ENCODE results near the gene SPOCK1. TPM values are rescaled to one million over a fixed set of nuclear protein-coding genes. Genes with fewer than 3 reads are reported as not detected.

The SPOCK1 gene
- total RNA-seq, 1 experiment from 2014 or later: 23.4 TPM

DNA sequence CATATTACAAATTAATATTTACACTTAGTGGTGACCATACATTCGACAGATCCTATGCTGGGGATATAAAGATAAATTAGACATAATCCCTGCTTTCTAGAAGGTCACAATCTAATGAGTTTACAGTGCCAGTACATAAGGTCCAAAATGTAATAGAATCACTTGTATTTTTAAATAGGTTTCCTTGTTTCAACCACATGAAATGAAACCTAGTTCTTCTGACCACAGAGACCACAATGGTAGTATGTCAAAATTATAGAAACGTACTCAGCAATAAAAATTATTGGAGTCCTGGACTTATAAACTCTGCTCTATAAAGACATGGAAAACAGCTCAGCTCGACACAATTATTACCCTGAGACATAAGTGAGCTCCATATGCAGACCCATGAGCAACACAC lies 444.3 kb downstream of the SPOCK1 start:
- DNase-seq (ENCODE audit: low read depth, low spot score): no peak
- in situ Hi-C loops (cut with HindIII; ENCODE audit: low pct_unique_long_range_greater_than_20kb, low sequenced_read_pairs): no loop called here

DNA sequence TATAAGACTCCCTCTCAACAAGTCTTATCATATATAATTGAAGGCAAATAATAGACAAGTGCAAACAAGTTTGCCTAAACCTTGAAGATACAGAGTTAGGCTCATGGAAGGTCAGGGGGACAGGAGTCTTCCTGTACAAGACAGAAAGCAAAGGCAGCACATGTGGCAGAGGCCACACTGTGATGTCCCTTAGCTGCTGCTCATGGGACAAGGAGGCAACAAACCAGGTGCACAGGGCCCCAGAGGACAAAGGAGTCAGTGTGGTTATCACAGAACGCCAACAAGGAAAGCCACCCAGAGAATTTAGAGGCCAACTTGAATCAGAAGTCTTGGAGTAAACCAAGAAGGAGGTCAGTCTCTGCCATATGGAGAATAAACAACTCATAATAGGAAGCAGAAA lies 444.8 kb downstream of the SPOCK1 start:
- DNase-seq (ENCODE audit: low read depth, low spot score): no peak
- in situ Hi-C loops (cut with HindIII; ENCODE audit: low pct_unique_long_range_greater_than_20kb, low sequenced_read_pairs): no loop called here

DNA sequence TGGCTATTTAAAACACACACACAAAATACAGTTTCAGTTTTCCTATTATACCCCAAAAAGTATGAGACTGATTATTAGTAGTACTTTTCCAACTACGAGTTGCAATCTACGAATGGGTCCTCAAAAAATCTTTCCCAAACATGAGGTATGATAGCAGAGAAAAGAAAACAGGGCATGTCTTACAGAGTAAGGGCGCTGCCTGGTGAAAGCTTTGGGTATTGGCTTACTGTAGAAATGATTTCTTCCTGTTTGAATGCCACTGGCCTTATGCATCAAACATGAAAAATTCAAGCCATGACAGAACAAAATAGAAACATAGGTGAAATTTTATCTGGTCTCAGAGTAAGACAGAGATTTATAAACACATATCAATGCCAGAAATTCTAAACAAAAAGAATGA lies 448.0 kb downstream of the SPOCK1 start:
- DNase-seq (ENCODE audit: low read depth, low spot score): no peak
- in situ Hi-C loops (cut with HindIII; ENCODE audit: low pct_unique_long_range_greater_than_20kb, low sequenced_read_pairs): no loop called here

DNA sequence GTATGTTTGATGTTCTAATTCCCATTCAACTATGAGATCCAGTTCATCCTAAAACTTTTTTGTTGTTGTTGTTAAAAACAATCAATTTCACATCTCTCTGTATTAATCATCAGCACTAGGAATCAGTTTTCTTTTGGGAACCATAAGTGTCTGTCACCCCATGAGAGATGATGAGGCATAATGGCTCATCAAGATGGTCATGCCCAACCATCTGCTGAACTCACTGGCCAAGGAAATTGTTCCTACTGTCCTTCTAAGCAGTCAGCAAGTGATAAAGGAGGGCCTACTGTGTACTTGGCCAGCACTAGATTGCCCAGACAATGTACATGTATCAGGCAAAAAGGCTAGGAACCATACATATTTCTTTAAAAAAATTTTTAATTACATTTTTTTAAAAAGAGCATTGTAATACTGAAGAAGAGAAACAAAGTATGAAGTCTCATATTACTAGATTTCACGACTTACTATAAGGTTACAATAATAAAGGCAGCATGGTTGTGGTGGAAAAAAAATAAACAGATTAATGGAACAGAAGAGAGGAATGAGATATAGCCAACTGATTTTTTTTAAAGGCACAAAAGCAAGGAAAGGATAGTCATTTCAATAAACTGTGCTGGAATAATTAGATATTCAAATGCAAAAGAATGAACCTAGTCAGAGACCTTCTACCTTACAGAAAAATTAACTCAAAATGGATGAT lies 458.3 kb downstream of the SPOCK1 start:
- no peak for DNase-seq (ENCODE audit: low read depth, low spot score)
- in situ Hi-C loops (cut with HindIII; ENCODE audit: low pct_unique_long_range_greater_than_20kb, low sequenced_read_pairs): no loop called here

DNA sequence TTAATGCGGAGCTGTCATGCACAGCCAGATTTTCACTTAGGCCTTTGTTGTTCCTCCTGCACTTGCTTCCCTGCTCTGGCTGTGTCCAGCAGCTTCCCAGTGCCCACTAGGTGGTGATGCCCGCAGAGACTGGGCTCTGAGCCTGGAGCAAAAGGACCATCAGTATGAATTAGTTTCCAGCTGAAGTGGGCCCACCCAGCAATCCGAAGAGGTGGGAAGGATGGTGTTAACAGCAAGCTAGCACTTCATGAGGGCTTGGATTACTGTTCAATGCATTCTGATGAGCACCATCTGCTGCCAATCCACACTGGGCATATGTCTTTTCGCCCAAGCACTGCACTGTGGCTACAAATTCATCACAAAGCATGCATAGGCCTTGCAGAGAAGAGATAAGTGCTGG lies 459.1 kb downstream of the SPOCK1 start:
- in situ Hi-C loops (cut with HindIII; ENCODE audit: low pct_unique_long_range_greater_than_20kb, low sequenced_read_pairs): no loop called here
- peak; percentile 3 for DNase-seq (ENCODE audit: low read depth, low spot score)

DNA sequence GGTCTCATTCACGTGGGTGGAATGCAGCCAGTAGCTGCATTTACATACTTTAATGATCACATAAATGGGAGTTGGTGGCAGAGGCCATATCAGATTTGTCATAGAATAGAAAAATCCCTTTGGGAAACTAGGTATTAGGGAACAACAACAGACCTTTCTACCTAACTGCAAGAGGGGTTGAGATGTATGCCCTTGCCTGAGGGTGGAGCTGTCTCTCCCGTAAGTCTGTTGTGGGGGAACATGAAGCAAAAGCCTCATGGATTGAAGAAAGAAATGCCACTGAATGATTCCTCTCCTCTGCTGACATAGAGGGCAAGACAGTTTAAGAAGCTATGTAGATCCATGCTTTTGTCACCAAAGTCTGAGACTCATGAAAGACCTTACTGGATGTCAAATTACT lies 461.3 kb downstream of the SPOCK1 start:
- in situ Hi-C loops (cut with HindIII; ENCODE audit: low pct_unique_long_range_greater_than_20kb, low sequenced_read_pairs): no loop called here
- DNase-seq (ENCODE audit: low read depth, low spot score): peak; percentile 4

DNA sequence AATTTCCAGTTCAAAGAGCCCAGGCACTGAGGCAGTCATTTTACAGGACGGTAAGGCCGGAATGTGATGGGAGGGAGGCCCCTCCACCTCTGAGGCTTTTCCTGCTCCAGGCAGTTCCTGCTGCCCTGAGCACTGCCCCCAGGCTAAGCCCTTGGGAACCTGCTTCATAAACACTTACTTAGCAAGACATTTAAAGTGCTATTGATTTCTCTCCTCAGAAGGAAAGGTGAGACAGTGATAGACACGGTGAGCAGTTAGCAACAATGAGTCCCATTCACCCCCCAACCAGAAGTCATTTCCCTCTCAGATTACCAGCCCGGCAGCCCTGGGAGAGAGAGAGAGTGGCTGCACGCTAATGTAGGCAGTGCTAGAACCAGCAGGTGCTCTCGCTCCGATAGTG lies 462.5 kb downstream of the SPOCK1 start:
- in situ Hi-C loops (cut with HindIII; ENCODE audit: low pct_unique_long_range_greater_than_20kb, low sequenced_read_pairs): no loop called here
- no peak for DNase-seq (ENCODE audit: low read depth, low spot score)

DNA sequence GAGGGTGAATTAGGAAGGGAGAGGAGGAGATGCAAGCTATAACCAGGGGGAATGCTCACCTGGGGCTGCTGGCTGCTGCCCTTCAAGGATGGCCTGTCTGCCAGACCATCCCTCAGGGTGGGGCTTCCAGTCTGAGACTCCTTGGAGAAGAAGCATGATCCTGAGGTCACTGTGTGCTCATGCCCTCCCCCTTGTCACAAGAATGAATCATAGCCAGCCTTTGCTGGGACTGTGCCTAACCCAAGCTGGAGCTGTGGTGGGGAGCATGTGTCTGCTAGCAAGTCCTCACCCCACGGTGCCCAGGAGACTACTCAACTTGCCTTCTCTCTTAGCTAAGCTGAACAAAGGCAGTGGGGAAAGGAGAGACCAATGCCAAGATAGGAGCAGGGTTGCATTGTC lies 463.6 kb downstream of the SPOCK1 start:
- DNase-seq (ENCODE audit: low read depth, low spot score): no peak
- in situ Hi-C loops (cut with HindIII; ENCODE audit: low pct_unique_long_range_greater_than_20kb, low sequenced_read_pairs): no loop called here

DNA sequence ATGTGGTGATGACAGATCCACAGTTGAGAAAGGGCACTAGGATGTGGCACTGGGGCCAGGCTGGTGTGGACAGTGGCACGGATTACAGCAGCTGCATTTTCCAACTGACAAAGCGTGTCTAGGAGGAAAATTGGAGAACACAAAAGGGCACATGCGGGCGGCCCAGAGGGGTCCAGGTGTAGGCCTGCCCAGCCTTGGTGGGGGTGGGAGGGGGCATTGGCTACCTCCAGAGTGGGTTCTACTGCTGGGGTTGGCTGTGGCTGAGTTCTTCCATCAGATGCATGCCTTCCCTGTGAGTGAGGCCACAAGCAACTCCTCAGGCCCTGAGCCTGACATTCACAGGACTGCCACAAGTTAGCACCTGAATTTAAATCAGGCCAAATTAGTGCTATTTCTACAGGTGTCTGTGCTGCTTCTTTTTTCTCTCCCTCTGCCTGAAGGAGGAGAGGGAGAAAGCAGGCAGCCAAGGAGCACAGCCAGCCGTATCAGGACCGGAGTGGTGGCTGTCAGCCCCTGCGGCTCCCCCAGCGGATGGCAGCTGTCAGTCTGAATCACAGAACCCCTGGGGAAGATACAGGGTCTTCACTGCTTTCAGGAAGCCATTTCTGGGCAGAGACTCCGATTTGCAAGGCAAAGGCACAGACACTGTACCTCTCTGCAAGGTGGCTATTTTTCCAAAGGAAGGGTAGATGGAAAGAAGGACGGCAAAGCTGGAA lies 464.2 kb downstream of the SPOCK1 start:
- DNase-seq (ENCODE audit: low read depth, low spot score): no peak
- in situ Hi-C loops (cut with HindIII; ENCODE audit: low pct_unique_long_range_greater_than_20kb, low sequenced_read_pairs): no loop called here

DNA sequence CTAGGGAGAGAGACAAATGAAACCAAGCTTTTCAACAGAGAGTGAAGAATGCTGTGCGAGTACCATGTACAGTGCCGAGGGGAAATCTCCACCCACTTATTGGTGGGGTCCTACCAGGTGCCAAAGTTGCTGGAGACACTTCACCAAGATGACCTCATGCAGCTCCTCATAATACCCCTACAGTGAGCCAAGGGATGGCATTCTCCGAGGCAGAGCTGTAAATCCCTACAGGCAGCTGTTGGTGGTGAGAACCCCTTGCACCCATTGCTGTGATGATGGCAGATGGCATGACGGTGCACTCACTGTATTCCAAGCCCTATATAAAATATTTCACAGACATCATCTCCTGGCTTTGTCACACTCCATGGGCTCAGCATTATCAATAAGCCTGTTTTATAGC lies 464.9 kb downstream of the SPOCK1 start:
- DNase-seq (ENCODE audit: low read depth, low spot score): no peak
- in situ Hi-C loops (cut with HindIII; ENCODE audit: low pct_unique_long_range_greater_than_20kb, low sequenced_read_pairs): no loop called here

DNA sequence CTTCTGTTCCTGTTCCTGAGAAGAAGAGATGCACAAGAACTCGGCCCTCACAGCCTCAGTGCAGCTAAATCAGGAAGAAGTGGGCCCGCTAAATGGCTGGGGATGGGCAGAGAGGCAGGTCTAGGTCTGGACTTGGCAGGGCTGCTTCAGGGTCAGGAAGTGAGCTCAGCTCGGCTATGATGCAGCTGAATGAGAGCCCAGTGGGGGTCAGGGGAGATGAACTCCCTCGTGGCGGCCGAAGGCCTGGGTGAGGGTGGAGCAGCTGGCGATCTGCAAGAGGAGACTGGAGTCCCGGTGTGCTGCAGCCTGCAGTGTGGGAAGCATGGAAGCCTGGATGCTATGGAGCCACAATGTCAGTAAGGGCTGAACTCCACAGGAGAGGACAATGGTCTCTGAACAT lies 466.2 kb downstream of the SPOCK1 start:
- in situ Hi-C loops (cut with HindIII; ENCODE audit: low pct_unique_long_range_greater_than_20kb, low sequenced_read_pairs): no loop called here
- DNase-seq (ENCODE audit: low read depth, low spot score): no peak

DNA sequence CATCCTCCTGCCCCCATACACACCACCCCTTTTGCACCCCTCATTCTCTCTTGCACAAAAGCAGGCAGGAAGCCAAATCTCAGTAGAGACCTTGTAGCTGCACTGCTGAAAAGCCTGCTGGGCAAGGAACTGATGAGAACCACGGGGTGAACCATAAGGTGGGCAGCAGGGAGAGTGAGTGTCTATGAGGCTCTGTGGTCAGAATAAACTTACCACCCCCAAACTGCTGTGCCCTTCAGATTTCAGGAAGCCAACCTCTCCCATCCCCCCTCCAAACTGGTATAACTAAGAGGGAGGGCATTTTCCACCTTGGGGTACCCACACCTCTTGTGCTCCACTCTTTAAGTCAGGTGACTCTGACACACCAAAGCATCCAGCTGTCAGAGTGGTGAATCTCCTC lies 471.4 kb downstream of the SPOCK1 start:
- no peak for DNase-seq (ENCODE audit: low read depth, low spot score)
- in situ Hi-C loops (cut with HindIII; ENCODE audit: low pct_unique_long_range_greater_than_20kb, low sequenced_read_pairs): no loop called here

DNA sequence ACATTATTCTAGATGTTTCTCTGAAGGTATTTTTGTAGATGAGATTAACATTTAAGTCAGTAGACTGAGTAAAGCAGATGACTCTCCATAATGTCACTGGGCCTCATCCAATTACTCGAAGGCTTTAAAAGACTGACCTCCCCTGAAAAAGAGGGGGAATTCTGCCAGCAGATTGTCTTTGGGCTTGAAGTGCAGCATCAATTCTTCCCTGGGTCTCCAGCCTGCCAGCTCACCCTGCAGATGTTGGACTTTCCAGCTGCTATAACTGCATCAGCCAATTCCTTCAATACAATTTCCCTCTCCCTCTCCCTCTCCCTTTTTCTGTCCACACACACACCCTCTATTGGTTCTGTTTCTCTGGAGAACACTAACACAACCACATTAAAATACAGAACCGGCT lies 472.8 kb downstream of the SPOCK1 start:
- in situ Hi-C loops (cut with HindIII; ENCODE audit: low pct_unique_long_range_greater_than_20kb, low sequenced_read_pairs): no loop called here

DNA sequence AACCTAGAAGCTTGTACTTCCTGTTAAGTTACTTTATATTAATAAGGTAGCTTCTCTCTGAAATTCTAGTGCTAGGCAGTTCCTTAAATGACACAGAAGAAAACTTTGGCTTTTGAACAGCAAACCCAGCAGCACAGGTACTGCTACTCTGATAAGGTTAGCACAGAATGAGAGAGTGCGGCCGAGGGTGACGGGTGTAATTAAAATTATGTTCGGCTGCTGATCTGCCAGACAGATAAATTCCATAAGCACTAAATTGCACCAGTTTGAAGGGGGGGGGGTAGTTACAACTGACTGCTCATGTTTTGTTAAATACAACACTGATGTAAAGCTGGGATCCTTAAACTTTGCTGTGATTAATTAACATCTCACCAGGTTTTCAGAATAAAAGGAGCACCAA lies 475.1 kb downstream of the SPOCK1 start:
- in situ Hi-C loops (cut with HindIII; ENCODE audit: low pct_unique_long_range_greater_than_20kb, low sequenced_read_pairs): no loop called here

More for the DNA sequence above, 472.8 kb downstream of the SPOCK1 start:
- no peak for DNase-seq (ENCODE audit: low read depth, low spot score)

DNA sequence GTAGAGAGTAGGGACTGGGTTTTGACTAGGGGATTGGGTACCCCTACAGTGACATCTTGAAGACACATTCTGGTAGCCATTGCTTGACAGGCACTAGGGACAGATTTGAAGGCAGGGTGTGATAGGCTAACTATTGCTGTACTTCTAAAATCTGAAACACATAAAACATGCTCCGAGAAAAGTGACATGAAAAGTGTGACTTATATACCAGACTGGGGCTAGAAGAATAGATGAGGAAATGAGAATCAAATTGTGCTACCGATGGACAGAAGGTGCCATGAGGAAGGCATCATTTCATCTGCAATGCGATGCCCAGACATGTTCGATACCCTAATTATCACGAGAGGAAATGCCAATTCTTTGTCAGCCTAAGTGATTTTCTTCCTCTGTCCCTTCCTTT lies 475.8 kb downstream of the SPOCK1 start:
- in situ Hi-C loops (cut with HindIII; ENCODE audit: low pct_unique_long_range_greater_than_20kb, low sequenced_read_pairs): no loop called here
- no peak for DNase-seq (ENCODE audit: low read depth, low spot score)

More for the DNA sequence above, 475.1 kb downstream of the SPOCK1 start:
- DNase-seq (ENCODE audit: low read depth, low spot score): no peak

DNA sequence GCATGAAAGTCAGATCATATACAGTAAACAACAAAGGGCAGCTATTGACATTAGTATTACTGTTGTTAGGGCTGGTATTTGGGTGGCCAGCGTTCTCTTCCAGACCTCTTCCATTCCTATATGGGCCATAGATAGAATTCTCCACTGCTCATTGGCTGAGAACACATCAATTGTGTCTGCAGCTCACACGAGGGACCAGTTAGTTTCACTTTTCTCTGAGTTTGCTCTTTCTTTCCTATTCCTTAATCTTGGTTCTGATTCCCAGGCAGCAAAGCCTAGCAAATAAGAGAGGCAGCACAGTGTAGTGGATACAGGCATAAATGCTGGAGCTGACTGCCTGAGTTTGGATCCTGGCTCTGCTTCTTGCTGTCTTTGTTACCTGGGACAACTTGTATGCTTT lies 476.4 kb downstream of the SPOCK1 start:
- no peak for DNase-seq (ENCODE audit: low read depth, low spot score)
- in situ Hi-C loops (cut with HindIII; ENCODE audit: low pct_unique_long_range_greater_than_20kb, low sequenced_read_pairs): no loop called here

DNA sequence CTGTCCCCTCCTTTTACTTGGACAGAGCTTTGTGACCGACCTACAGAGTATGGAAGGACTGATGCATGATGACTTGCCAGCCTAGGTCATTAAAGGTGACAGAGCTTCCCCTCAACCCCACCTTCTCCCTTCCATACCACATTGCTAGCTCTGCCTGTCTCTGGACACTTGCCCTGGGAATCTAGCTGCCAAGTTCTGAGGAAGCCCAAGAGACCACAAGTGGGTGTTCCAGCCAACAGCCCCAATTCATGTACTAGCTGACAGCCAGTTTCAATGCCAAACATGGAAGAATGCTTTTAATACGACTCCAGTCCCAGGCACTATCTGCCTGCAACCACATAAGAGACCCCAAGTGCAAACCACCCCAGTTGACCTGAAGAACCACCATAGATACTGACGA lies 477.1 kb downstream of the SPOCK1 start:
- in situ Hi-C loops (cut with HindIII; ENCODE audit: low pct_unique_long_range_greater_than_20kb, low sequenced_read_pairs): no loop called here

DNA sequence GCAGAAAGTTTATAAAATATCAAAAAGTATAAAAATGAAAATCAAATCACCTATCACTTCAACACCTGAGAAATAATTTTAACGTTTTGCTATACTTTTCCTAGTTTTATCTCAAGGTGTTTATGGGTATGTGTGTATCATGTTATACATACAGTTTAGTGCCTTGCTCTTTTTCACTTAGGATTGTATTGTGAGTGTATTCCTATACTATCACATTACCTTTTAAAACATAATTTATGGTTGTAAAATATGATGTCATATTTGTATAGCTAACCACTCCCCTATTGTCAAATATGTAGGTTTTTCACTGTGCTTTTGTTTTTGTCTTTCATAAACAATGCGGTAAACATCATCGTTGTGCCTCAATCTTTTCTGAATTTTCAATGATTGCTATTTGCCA lies 479.9 kb downstream of the SPOCK1 start:
- DNase-seq (ENCODE audit: low read depth, low spot score): no peak
- in situ Hi-C loops (cut with HindIII; ENCODE audit: low pct_unique_long_range_greater_than_20kb, low sequenced_read_pairs): no loop called here

More for the DNA sequence above, 477.1 kb downstream of the SPOCK1 start:
- no peak for DNase-seq (ENCODE audit: low read depth, low spot score)

DNA sequence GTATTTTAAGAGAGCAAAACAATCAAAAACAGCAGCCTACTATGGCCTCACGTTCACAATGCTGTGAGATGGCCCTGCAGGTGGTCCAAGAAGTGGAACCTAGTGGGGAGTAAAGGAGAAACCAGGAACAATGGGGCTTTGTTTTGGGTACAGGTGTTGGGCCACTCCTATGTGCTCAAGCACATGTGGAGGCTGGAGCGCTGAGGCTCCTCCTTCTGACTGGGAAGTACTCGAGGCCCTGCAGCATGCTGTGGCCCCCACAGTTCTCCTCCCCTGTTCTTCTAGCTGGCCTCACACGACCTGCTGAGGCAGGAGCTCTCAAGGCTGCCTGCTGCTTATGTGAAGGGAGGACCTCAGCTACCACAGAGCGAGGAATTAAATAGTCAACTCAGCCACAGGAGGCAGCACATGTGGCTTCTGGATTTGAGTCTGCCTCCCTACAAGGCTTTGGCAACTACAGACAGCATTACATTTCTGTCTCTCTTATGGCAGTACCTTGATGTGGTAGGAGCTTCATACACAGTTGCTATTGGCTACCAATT lies 482.3 kb downstream of the SPOCK1 start:
- DNase-seq (ENCODE audit: low read depth, low spot score): peak; percentile 11
- in situ Hi-C loops (cut with HindIII; ENCODE audit: low pct_unique_long_range_greater_than_20kb, low sequenced_read_pairs): no loop called here

Data from SK-MEL-5 (cell line).